HEK293 (cell line): Measurements from ENCODE around the gene SLC66A1.

Experiments
- CTCF ChIP-seq: fragments of 450-650 bp; formaldehyde crosslinking; IDR thresholded peaks from 2 replicates; pipeline ENCODE4 v1.5.1; 2016; ENCODE audit warnings: missing biosample characterization, missing genetic modification characterization
- GLI2 ChIP-seq: fragments of 450-650 bp; formaldehyde crosslinking; IDR thresholded peaks from 2 replicates; pipeline ENCODE4; 2017; ENCODE audit warnings: missing biosample characterization, missing genetic modification characterization, low read depth, borderline replicate concordance
- TCF7L2 ChIP-seq: IDR thresholded peaks from 2 replicates; pipeline ENCODE4 v1.6.1; 2011; ENCODE audit warnings: low read depth, mild to moderate bottlenecking, inconsistent platforms, low read length, moderate library complexity, borderline replicate concordance
- YY1 ChIP-seq: fragments of 450-650 bp; formaldehyde crosslinking; IDR thresholded peaks from 2 replicates; pipeline ENCODE4 v1.5.1; 2018; ENCODE audit warnings: missing biosample characterization, missing genetic modification characterization
- ZFP69B ChIP-seq: fragments of 450-650 bp; formaldehyde crosslinking; IDR thresholded peaks from 2 replicates; pipeline ENCODE4 v1.5.1; 2016; ENCODE audit warnings: missing biosample characterization, missing genetic modification characterization
- ZNF10 ChIP-seq: fragments of 450-650 bp; formaldehyde crosslinking; IDR thresholded peaks from 2 replicates; pipeline ENCODE4 v1.5.1; 2017; ENCODE audit warnings: missing biosample characterization, missing genetic modification characterization
- ZNF112 ChIP-seq: fragments of 450-650 bp; formaldehyde crosslinking; IDR thresholded peaks from 2 replicates; pipeline ENCODE4 v1.5.0; 2017; ENCODE audit warnings: missing biosample characterization, missing genetic modification characterization
- ZNF133 ChIP-seq: fragments of 450-650 bp; formaldehyde crosslinking; IDR thresholded peaks from 2 replicates; pipeline ENCODE4 v1.5.1; 2016; ENCODE audit warnings: missing biosample characterization, missing genetic modification characterization
- ZNF324 ChIP-seq: fragments of 450-650 bp; formaldehyde crosslinking; IDR thresholded peaks from 2 replicates; pipeline ENCODE4 v1.5.1; 2016; ENCODE audit warnings: missing biosample characterization, missing genetic modification characterization
- ZNF335 ChIP-seq: fragments of 450-650 bp; formaldehyde crosslinking; conservative IDR thresholded peaks from 2 replicates; pipeline ENCODE4 v1.5.1; 2016; ENCODE audit warnings: missing biosample characterization, missing genetic modification characterization
- ZNF692 ChIP-seq: fragments of 450-650 bp; formaldehyde crosslinking; IDR thresholded peaks from 2 replicates; pipeline ENCODE4 v1.5.1; 2016; ENCODE audit warnings: missing biosample characterization, missing genetic modification characterization
- TF ChIP-seq, protein P1 (sequence below): fragments of 450-650 bp; formaldehyde crosslinking; optimal IDR thresholded peaks from 2 replicates; pipeline ENCODE3; 2016; ENCODE audit warnings: missing biosample characterization, mild to moderate bottlenecking, missing genetic modification characterization

GRCh38 chr1:19353596-19353995 is 41.5 kb downstream of the SLC66A1 start:
- TF ChIP-seq GLI2 (tag by site-specific recombination) (no peak), YY1 (tag by site-specific recombination) (no peak), CTCF (no peak), ZNF133 (tag by site-specific recombination) (no peak), ZNF324 (tag by site-specific recombination) (no peak), ZNF112 (tag by site-specific recombination) (no peak), TCF7L2 (no peak), ZNF10 (no peak), ZNF692 (tag by site-specific recombination) (no peak), ZNF335 (tag by site-specific recombination) (no peak), ZFP69B (tag by site-specific recombination) (no peak)
- TF ChIP-seq, protein P1, sequence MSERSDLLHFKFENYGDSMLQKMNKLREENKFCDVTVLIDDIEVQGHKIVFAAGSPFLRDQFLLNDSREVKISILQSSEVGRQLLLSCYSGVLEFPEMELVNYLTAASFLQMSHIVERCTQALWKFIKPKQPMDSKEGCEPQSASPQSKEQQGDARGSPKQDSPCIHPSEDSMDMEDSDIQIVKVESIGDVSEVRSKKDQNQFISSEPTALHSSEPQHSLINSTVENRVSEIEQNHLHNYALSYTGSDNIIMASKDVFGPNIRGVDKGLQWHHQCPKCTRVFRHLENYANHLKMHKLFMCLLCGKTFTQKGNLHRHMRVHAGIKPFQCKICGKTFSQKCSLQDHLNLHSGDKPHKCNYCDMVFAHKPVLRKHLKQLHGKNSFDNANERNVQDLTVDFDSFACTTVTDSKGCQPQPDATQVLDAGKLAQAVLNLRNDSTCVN (tag by site-specific recombination) = no peak
